T-cell (primary cell): ENCODE results near the gene C11orf54. TPM values are rescaled to one million over a fixed set of nuclear protein-coding genes. Genes with fewer than 3 reads are reported as not detected.
"Not testable (repeated sequence)": the region's sequence is repeated elsewhere in the genome, so short reads cannot be mapped to it uniquely, and the experiment has no call there.

Experiments
- ATAC-seq, 4 experiments: fragments of 200-7000 bp in 3 of 4; fragments of 150-1000 bp in 1 of 4; cut with Tn5 transposase; replicated peaks in 1 of 4; 1 replicate in 3 of 4; 2 replicates in 1 of 4; pipeline ENCODE4 v1.10.0; 2021; ENCODE audit warnings: moderate library complexity in 3 of 4, mild to moderate bottlenecking in 2 of 4, moderate number of reproducible peaks in 1 of 4
- CTCF ChIA-PET, 2 donors: fragments of 300-600 bp; sonication (Branson Sonifier 250); formaldehyde crosslinking; loops; one replicate each; lab custom pipeline; 2022; ENCODE audit warnings: antibody characterized with exemption in 2 of 2; lab: Charles Lee
- POLR2A ChIA-PET, 2 donors: fragments of 300-600 bp; sonication (Branson Sonifier 250); formaldehyde crosslinking; loops; one replicate each; lab custom pipeline; 2022; ENCODE audit warnings: antibody characterized with exemption in 2 of 2; lab: Charles Lee
- DNase-seq, 35 experiments: peaks; one replicate each; pipeline versions ENCODE4 v3.0.0 to v3.0.0-alpha.2; 2013 to 2023
- H3K27ac ChIP-seq: one replicate; pipeline ENCODE4 v1.5.1; 2013; ENCODE audit warnings: low read length
- H3K27me3 ChIP-seq, 2 experiments: replicated peaks in 1 of 2; 1 replicate in 1 of 2; 2 replicates in 1 of 2; pipeline versions ENCODE4 v1.6.1 to v1.7.0; 2013; ENCODE audit warnings: low read length in 1 of 2, mixed read lengths in 1 of 2; ENCODE audit not compliant: control insufficient read depth in 2 of 2, insufficient read depth in 2 of 2; ENCODE audit errors: extremely low read depth in 1 of 2
- H3K36me3 ChIP-seq, 2 donors: 1 replicate in 1 of 2; 2 replicates in 1 of 2; pipeline versions ENCODE4 v1.6.1 to v1.7.0; 2013; ENCODE audit warnings: low read length in 1 of 2; ENCODE audit not compliant: control insufficient read depth in 2 of 2, insufficient read depth in 1 of 2; ENCODE audit errors: extremely low read depth in 1 of 2
- H3K4me1 ChIP-seq, 2 experiments: 1 replicate in 1 of 2; 2 replicates in 1 of 2; pipeline versions ENCODE4 v1.6.1 to v1.7.0; 2013; ENCODE audit warnings: low read length in 2 of 2, mixed read lengths in 1 of 2; ENCODE audit not compliant: insufficient read depth in 2 of 2, control insufficient read depth in 1 of 2; ENCODE audit errors: extremely low read depth in 1 of 2
- H3K4me3 ChIP-seq, 2 donors: 1 replicate in 1 of 2; 2 replicates in 1 of 2; pipeline versions ENCODE4 v1.5.1 to v1.7.0; 2013; ENCODE audit warnings: mild to moderate bottlenecking in 2 of 2, low read length in 1 of 2, moderate library complexity in 1 of 2; ENCODE audit not compliant: control insufficient read depth in 1 of 2; ENCODE audit errors: extremely low read depth in 1 of 2
- H3K9me3 ChIP-seq: 2 replicates; pipeline ENCODE4 v1.7.0; 2013
- H3K27ac Mint-ChIP-seq, 2 donors: one replicate each; pipeline ENCODE4 v1.8.0; 2020 to 2021; ENCODE audit warnings: mild to moderate bottlenecking in 2 of 2, mixed read lengths in 2 of 2
- H3K27me3 Mint-ChIP-seq, 2 donors: one replicate each; pipeline ENCODE4 v1.8.0; 2021 to 2022; ENCODE audit warnings: mixed read lengths in 2 of 2
- H3K36me3 Mint-ChIP-seq: one replicate; pipeline ENCODE4 v1.8.0; 2021; ENCODE audit warnings: mixed read lengths
- H3K4me1 Mint-ChIP-seq, 3 donors: one replicate each; pipeline ENCODE4 v1.8.0; 2020 to 2022; ENCODE audit warnings: mixed read lengths in 3 of 3, mild to moderate bottlenecking in 1 of 3
- H3K4me3 Mint-ChIP-seq, 3 donors: one replicate each; pipeline ENCODE4 v1.8.0; 2020 to 2022; ENCODE audit warnings: mild to moderate bottlenecking in 3 of 3, mixed read lengths in 3 of 3, moderate library complexity in 3 of 3
- H3K9me3 Mint-ChIP-seq, 3 donors: one replicate each; pipeline ENCODE4 v1.8.0; 2020 to 2022; ENCODE audit warnings: mixed read lengths in 3 of 3
- WGBS: methylation state at CpG from one replicate; pipeline ENCODE4 v1.1.5; 2013; ENCODE audit warnings: missing lambda C conversion rate; ENCODE audit not compliant: insufficient coverage; 5-methylcytosine and 5-hydroxymethylcytosine counted together
- total RNA-seq, 35 experiments: library from RNA in 6 of 35; stranded (reverse) in 6 of 35; fragments of 120-200 nt in 1 of 35; gene quantifications; one replicate each; pipeline versions ENCODE4 v1.2.1 to v1.2.4 and lab custom pipeline; 2013 to 2026

The C11orf54 gene
- total RNA-seq, 5 donors from 2014 or later (not counting 1 experiment from before 2014, with no cell fraction given) = 15.3 to 30.8 (median 27.4) TPM

GRCh38 chr11:93751001-93751400 lies 9.5 kb downstream of the C11orf54 start:
- ATAC-seq = no peak

DNA sequence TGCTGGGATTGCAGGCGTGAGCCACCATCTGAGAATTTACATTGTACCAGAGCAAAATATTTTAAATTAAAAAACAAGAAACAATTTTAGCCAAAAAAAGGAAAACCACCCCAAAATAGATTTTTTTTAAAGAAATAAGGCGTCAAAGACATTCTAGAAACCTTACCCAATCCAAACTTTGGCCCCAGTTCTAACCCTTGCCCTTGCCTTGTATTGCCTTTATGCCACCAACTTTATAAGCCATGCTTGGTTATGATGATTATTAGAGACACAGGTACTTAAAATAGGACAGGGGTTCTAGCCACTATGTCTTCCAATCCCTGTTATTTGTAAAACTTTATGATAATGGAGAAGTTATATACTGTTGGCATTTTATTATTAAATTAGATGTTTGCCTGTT lies 11.8 kb downstream of the C11orf54 start:
- Histone ChIP-seq H3K9me3 (no peaks in the 10 kb centered on the region), H3K27me3 (no peaks in the 10 kb centered on the region), H3K4me3 (no peak overlapping the region), H3K4me1 (no peaks in the 10 kb centered on the region), H3K36me3 (peaks cover 11 to 45% of the 10 kb centered on the region in 2 donors), H3K27ac (no peak overlapping the region)
- Mint-ChIP-seq H3K36me3 (peaks cover 42% of the 10 kb centered on the region), H3K4me1 (peaks cover 0 to 3% (median under 1%) of the 10 kb centered on the region in 3 donors), H3K4me3 (no peak overlapping the region), H3K27ac (no peak overlapping the region), H3K27me3 (no peaks in the 10 kb centered on the region), H3K9me3 (no peaks in the 10 kb centered on the region)
- ChIA-PET CTCF (no interaction called here), POLR2A (interaction anchor here in 1 of 2 donors (0.6 kb wide), 1 partner anchor 13 kb away, joined by 3 read pairs; no protein-coding TSS in a partner anchor)
- ATAC-seq (no peak), DNase-seq (no peak)
- WGBS = no CpG with 5 or more reads among the region's 2 CpGs

More at GRCh38 chr11:93751001-93751400, 9.5 kb downstream of the C11orf54 start:
- WGBS = no CpG with 5 or more reads among the region's 1 CpG
- ChIA-PET POLR2A (interaction anchor here in 1 of 2 donors (0.6 kb wide), 2 partner anchors 15 to 60 kb away, joined by 3 read pairs; no protein-coding TSS in a partner anchor), CTCF (no interaction called here)
- H3K4me3 Mint-ChIP-seq = no peak overlapping the region
- H3K27ac ChIP-seq = no peak overlapping the region
- H3K4me1 Mint-ChIP-seq = peaks cover 0 to 10% (median 6%) of the 10 kb centered on the region in 3 donors
- H3K4me3 ChIP-seq = no peak overlapping the region
- no peaks in the 10 kb centered on the region for H3K9me3 ChIP-seq
- no peaks in the 10 kb centered on the region for H3K27me3 Mint-ChIP-seq
- H3K4me1 ChIP-seq = no peaks in the 10 kb centered on the region
- no peak overlapping the region for H3K27ac Mint-ChIP-seq
- no peak for DNase-seq
- peaks cover 31% of the 10 kb centered on the region for H3K36me3 Mint-ChIP-seq
- H3K27me3 ChIP-seq = no peaks in the 10 kb centered on the region
- no peaks in the 10 kb centered on the region for H3K9me3 Mint-ChIP-seq
- peaks cover 6 to 26% of the 10 kb centered on the region in 2 donors for H3K36me3 ChIP-seq

- Mint-ChIP-seq H3K9me3 (no peaks in the 10 kb centered on the region), H3K27me3 (no peaks in the 10 kb centered on the region), H3K4me1 (peaks cover 0 to 3% (median 0%) of the 10 kb centered on the region in 3 donors), H3K27ac (no peak overlapping the region), H3K36me3 (peaks cover 44% of the 10 kb centered on the region), H3K4me3 (no peak overlapping the region)
- CTCF ChIA-PET = no interaction called here
- H3K36me3 ChIP-seq = peaks cover 15 to 60% of the 10 kb centered on the region in 2 donors
- H3K27me3 ChIP-seq = no peaks in the 10 kb centered on the region
- POLR2A ChIA-PET = interaction anchor here in 1 of 2 donors (0.6 kb wide), 1 partner anchor 19 kb away, joined by 4 read pairs; no protein-coding TSS in a partner anchor
- DNase-seq (no peak), ATAC-seq (no peak)
- no peaks in the 10 kb centered on the region for H3K9me3 ChIP-seq
- WGBS = no CpG with 5 or more reads among the region's 3 CpGs
- no peak overlapping the region for H3K4me3 ChIP-seq
- no peaks in the 10 kb centered on the region for H3K4me1 ChIP-seq
- no peak overlapping the region for H3K27ac ChIP-seq
These were observed 15.3 kb downstream of the C11orf54 start for GRCh38 chr11:93756748-93757147.

DNA sequence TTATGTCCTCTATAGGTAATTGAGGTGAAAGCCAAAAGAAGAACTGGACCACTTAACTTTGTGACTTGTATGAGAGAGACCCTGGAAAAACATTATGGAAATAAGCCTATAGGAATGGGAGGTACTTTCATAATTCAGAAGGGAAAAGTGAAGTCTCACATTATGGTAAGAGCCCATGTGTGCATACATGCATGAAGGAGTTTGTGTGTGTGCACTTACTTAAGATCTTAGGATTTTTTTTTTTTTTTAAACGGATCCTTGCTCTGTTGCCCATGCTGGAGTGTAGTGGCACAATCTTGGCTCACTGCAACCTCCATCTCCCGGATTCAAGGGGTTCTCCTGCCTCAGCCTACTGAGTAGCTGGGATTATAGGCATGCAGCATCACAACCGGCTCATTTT lies 15.8 kb downstream of the C11orf54 start:
- ATAC-seq (no peak), DNase-seq (no peak)
- Histone ChIP-seq H3K9me3 (no peaks in the 10 kb centered on the region), H3K4me1 (no peaks in the 10 kb centered on the region), H3K27me3 (no peaks in the 10 kb centered on the region), H3K36me3 (peaks cover 15 to 61% of the 10 kb centered on the region in 2 donors), H3K4me3 (no peak overlapping the region), H3K27ac (no peak overlapping the region)
- POLR2A ChIA-PET = no interaction called here
- no peaks in the 10 kb centered on the region for H3K9me3 Mint-ChIP-seq
- no peaks in the 10 kb centered on the region for H3K27me3 Mint-ChIP-seq
- H3K36me3 Mint-ChIP-seq = peaks cover 41% of the 10 kb centered on the region
- WGBS = 100% methylated on average over 1 of the region's 3 CpGs
- peaks cover 0 to 1% (median 0%) of the 10 kb centered on the region in 3 donors for H3K4me1 Mint-ChIP-seq
- no peak overlapping the region for H3K27ac Mint-ChIP-seq
- CTCF ChIA-PET = no interaction called here
- H3K4me3 Mint-ChIP-seq = no peak overlapping the region

DNA sequence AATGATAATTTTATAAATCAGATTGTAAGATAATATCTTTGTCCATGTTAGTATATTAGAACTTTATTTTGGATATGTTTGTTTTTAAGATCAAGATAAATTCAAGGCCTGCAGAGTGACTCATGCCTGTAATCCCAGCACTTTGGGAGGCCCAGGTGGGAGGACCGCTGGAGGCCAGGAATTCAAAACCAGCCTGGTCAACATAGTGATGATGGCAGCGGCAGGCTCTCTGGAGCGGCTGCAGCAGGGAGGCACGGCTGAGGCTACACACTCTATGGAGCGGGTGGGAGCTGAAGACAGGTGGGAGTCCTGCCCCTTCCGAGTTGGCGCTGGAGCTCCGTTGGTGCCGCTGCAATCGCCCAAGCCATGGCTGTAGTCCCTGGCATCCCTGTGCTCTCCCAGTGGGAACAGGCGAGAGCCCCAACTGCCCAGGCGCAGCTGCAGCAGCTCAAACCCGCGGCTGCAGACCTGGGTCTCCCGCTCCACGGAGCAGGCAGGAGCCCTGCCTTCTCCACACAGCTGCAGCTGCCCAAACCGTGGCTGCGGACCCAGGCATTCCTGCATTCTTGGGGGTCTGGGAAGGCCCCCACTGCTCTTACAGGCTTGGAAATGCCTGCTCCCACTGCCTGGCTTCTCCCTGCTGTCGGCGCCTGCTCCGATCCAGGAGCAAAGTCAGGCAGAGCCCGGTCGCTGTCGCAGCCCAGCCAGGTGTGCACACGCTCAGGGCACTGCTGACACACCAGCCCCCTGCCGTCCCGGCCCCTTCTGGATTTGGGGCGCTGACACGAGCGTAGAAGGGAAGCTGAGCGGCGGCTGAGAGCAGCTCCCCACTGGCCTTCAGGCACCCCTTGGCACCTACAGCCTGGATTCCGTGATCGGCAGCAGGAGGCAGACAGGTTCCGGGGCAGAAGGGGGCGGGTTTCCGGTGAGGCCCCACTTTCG lies 16.7 kb downstream of the C11orf54 start:
- POLR2A ChIA-PET = no interaction called here
- no peaks in the 10 kb centered on the region for H3K4me1 ChIP-seq
- ATAC-seq (no peak), DNase-seq (no peak)
- CTCF ChIA-PET = no interaction called here
- H3K4me3 ChIP-seq = no peak overlapping the region
- no peaks in the 10 kb centered on the region for H3K27me3 Mint-ChIP-seq
- no peaks in the 10 kb centered on the region for H3K4me1 Mint-ChIP-seq
- 97% methylated on average over 34 of the region's 38 CpGs for WGBS
- H3K27ac Mint-ChIP-seq = no peak overlapping the region
- H3K9me3 Mint-ChIP-seq = no peaks in the 10 kb centered on the region
- H3K4me3 Mint-ChIP-seq = no peak overlapping the region
- peaks cover 12 to 66% of the 10 kb centered on the region in 2 donors for H3K36me3 ChIP-seq
- H3K27ac ChIP-seq = no peak overlapping the region
- H3K36me3 Mint-ChIP-seq = peaks cover 41% of the 10 kb centered on the region
- H3K27me3 ChIP-seq = no peaks in the 10 kb centered on the region
- H3K9me3 ChIP-seq = no peaks in the 10 kb centered on the region

DNA sequence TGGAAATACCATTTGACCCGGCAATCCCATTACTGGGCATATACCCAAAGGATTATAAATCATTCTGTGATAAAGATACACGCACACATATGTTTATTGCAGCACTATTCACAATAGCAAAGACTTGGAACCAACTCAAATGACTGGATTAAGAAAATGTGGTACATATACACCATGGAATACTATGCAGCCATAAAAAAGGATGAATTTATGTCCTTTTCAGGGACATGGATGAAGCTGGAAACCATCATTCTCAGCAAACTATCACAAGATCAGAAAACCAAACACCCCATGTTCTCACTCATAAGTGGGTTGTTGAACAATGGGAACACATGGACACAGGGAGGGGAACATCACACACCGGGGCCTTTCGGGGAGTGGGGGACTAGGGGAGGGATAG lies 17.7 kb downstream of the C11orf54 start:
- no CpG with 5 or more reads among the region's 4 CpGs for WGBS
- H3K27ac Mint-ChIP-seq, H3K27me3 Mint-ChIP-seq, H3K4me1 Mint-ChIP-seq, H3K9me3 ChIP-seq, DNase-seq, H3K4me3 Mint-ChIP-seq, CTCF ChIA-PET, H3K4me1 ChIP-seq, H3K9me3 Mint-ChIP-seq, POLR2A ChIA-PET, H3K4me3 ChIP-seq, H3K27me3 ChIP-seq, ATAC-seq, H3K27ac ChIP-seq: not testable (repeated sequence)
- H3K36me3 ChIP-seq = peaks cover 12 to 59% of the 10 kb centered on the region in 2 donors
- peaks cover 41% of the 10 kb centered on the region for H3K36me3 Mint-ChIP-seq
